Right lobe of liver (tissue), 6 donors: ENCODE data around the gene CDS1. TPM values are rescaled to one million over a fixed set of nuclear protein-coding genes. Genes with fewer than 3 reads are reported as not detected.

Source experiments
- ATAC-seq, 4 donors: fragments of 200-7000 bp; cut with Tn5 transposase; one replicate each; pipeline ENCODE4 v1.9.1; 2020; ENCODE audit warnings: mild to moderate bottlenecking in 4 of 4, moderate library complexity in 4 of 4
- DNase-seq, 3 donors: peaks; one replicate each; pipeline ENCODE4 v3.0.0-alpha.2; 2020
- H3K27ac ChIP-seq, 3 donors: fragments of 200-600 bp; one replicate each; pipeline ENCODE4 v1.8.0; 2022
- H3K27me3 ChIP-seq, 2 donors: fragments of 200-600 bp; one replicate each; pipeline ENCODE4 v1.8.0; 2022
- H3K36me3 ChIP-seq, 4 donors: fragments of 200-600 bp; sonication (generic) in 1 of 4; one replicate each; pipeline versions ENCODE4 v1.5.1 to v1.8.0; 2017 to 2022; ENCODE audit warnings: control low read depth in 1 of 4
- H3K4me1 ChIP-seq, 4 donors: fragments of 200-600 bp; sonication (generic) in 1 of 4; one replicate each; pipeline versions ENCODE4 v1.5.1 to v1.8.0; 2017 to 2022; ENCODE audit warnings: control low read depth in 1 of 4
- H3K4me3 ChIP-seq, 3 donors: fragments of 200-600 bp; one replicate each; pipeline ENCODE4 v1.8.0; 2022
- H3K9me3 ChIP-seq, 4 donors: fragments of 200-600 bp; sonication (generic) in 1 of 4; one replicate each; pipeline versions ENCODE4 v1.5.1 to v1.8.0; 2017 to 2022; ENCODE audit warnings: control low read depth in 1 of 4
- POLR2A ChIP-seq: fragments of 450-650 bp; IDR thresholded peaks from one replicate; pipeline ENCODE4 v1.6.1; 2017; ENCODE audit warnings: antibody characterized with exemption, mild to moderate bottlenecking
- WGBS: methylation state at CpG from one replicate; pipeline ENCODE4 v1.1.6; 2018; ENCODE audit warnings: low coverage, low lambda C conversion rate; ENCODE audit not compliant: insufficient coverage; ENCODE audit errors: missing lambda C conversion rate; 5-methylcytosine and 5-hydroxymethylcytosine counted together
- intact Hi-C, 2 donors: fragments of 100-400 bp; cut with DNase I; formaldehyde crosslinking; loops; one replicate each; pipeline versions ENCODE4 v1.11.2 to v1.14.1; 2022
- total RNA-seq, 6 experiments: library from RNA; depleted of rRNA in 2 of 6; stranded (reverse); fragments of >200 nt in 2 of 6; fragmentation: NEBNext Ultra II Directional in 3 of 6; extraction: Animal tissue kit (Norgen Biotek cat#: 25700) in 3 of 6; gene quantifications; one replicate each; pipeline versions ENCODE4 v1.1.0 to v1.2.4, GENCODE V29; 2016 to 2023
- TF ChIP-seq, protein P1 (sequence below), 4 donors: fragments of 200-600 bp in 3 of 4; fragments of 450-650 bp in 1 of 4; IDR thresholded peaks; one replicate each; pipeline versions ENCODE4 v1.5.1 to v1.8.0; 2016 to 2022; ENCODE audit warnings: antibody characterized with exemption in 4 of 4, mild to moderate bottlenecking in 2 of 4
- donor health status: DM: no; HTN: yes; CAD: no.
- donor health status: DM: no; HTN: no; CAD: no.
- donor health status: DM: no; HTN: no; CAD: no.
- donor health status: DM: no; HTN: yes; CAD: no.
- donor health status: DM: no; HTN: yes; CAD: no.

CDS1 gene
- total RNA-seq, 6 experiments from 2014 or later = 0.06 to 11.2 (median 0.45) TPM

DNA sequence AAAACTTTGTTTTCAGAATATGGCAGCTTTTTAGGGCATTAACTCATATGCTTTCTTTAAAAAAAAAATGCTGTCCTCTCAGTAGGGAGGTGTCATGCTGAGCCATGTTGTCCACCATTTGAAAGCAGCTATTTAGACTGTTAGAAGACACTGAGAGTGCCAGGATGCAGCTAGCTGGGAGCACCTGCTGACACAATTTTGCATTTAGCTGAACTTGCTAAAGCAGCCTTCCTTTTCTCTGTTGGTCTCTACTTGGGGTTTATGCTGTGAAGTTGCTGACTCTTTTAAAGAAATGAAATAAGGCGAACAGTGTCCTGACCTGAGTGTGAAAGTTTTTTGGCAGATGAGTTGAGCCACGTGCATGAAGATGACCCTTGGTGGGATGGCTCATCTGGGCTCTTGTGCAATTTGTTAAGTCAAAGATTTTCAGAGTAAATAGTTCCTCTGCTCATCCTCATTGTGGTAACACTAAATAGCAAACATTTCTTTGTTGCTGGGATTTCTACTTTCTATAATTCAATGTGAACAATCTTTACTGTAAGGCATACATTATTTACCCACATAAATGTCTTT, 64.5 kb downstream of the CDS1 start:
- no peak overlapping the region for H3K4me3 ChIP-seq
- WGBS = 20% methylated on average over 2 of the region's 2 CpGs
- DNase-seq (peak in 1 of 3 donors; percentile 50), ATAC-seq (peak; percentile 67 to 86 (median 78))
- intact Hi-C loops = no loop called here
- H3K27ac ChIP-seq = peak overlapping the region in 1 of 3 donors; percentile 42
- H3K27me3 ChIP-seq = no peaks in the 10 kb centered on the region
- no peak for TF ChIP-seq POLR2A
- TF ChIP-seq, protein P1, sequence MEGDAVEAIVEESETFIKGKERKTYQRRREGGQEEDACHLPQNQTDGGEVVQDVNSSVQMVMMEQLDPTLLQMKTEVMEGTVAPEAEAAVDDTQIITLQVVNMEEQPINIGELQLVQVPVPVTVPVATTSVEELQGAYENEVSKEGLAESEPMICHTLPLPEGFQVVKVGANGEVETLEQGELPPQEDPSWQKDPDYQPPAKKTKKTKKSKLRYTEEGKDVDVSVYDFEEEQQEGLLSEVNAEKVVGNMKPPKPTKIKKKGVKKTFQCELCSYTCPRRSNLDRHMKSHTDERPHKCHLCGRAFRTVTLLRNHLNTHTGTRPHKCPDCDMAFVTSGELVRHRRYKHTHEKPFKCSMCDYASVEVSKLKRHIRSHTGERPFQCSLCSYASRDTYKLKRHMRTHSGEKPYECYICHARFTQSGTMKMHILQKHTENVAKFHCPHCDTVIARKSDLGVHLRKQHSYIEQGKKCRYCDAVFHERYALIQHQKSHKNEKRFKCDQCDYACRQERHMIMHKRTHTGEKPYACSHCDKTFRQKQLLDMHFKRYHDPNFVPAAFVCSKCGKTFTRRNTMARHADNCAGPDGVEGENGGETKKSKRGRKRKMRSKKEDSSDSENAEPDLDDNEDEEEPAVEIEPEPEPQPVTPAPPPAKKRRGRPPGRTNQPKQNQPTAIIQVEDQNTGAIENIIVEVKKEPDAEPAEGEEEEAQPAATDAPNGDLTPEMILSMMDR (IDR thresholded peaks at IDR 0.05) = no peak
- H3K36me3 ChIP-seq = no peaks in the 10 kb centered on the region
- H3K9me3 ChIP-seq = no peaks in the 10 kb centered on the region
- peaks cover 0 to 36% (median 0%) of the 10 kb centered on the region in 4 donors for H3K4me1 ChIP-seq

DNA sequence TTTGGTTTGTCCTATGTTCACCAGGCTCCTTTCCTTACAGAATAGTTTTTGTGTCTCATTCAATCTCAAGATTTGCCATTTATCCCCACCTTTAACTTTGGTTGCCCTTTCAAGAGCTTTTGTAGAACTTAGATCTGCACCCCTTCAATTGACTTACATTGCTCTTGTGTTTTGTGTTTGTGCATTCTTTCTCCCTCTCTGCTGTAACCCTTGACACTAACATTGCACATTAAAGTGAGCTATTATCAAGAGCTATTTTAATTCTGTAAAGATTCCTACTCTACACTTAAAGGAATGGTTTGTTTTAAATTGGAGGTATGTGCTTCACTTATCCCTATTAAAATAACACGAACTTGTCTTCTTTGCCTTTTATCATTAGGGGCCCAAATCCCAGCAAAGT, 65.3 kb downstream of the CDS1 start:
- Histone ChIP-seq H3K9me3 (no peaks in the 10 kb centered on the region), H3K27ac (peak overlapping the region in 1 of 3 donors; percentile 48), H3K36me3 (no peaks in the 10 kb centered on the region), H3K27me3 (no peaks in the 10 kb centered on the region), H3K4me1 (peaks cover 0 to 36% (median 0%) of the 10 kb centered on the region in 4 donors), H3K4me3 (no peak overlapping the region)
- 44% methylated on average over 1 of the region's 1 CpG for WGBS
- TF ChIP-seq POLR2A = no peak
- TF ChIP-seq, protein P1 (IDR thresholded peaks at IDR 0.05) = no peak
- intact Hi-C loops = no loop called here
- no peak for DNase-seq
- ATAC-seq = no peak

DNA sequence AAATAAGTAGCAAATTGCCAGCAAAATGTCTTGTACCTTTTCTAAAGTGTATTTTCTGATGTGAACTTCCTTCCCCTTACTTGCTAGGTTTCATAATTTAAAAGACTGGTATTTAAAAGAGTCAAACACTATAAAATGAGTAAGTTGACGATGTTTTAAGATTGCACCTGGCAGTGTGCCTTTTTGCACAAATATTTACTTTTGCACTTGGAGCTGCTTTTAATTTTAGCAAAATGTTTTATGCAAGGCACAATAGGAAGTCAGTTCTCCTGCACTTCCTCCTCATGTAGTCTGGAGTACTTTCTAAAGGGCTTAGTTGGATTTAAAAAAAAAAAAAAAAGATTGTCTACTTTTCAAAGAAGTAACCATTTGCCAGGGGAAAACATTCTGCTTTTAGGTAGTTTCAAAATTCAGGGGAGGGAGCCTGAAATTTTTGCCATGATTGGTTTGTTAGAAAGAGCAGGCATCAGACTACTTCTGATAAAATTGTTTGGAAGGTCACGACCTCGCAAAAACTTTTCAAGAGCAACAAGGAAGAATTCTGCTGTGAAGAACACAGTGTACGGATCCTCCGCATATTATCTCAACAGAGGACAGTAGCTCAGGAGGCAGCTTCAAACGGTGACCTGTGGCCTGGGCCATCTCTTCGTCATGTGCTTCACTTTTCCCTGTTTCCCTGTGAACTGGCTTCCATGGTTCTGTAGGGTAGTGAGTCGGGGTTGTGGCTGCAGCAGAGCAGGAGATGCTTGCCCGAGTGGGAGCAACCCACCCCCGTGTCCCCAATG, 66.1 kb downstream of the CDS1 start:
- TF ChIP-seq, protein P1 (IDR thresholded peaks at IDR 0.05) = no peak
- TF ChIP-seq POLR2A = no peak
- H3K4me3 ChIP-seq = no peak overlapping the region
- H3K36me3 ChIP-seq = no peaks in the 10 kb centered on the region
- ATAC-seq (peak in 3 of 4 donors; percentile 24 to 63 (median 61)), DNase-seq (no peak)
- intact Hi-C loops = no loop called here
- no peaks in the 10 kb centered on the region for H3K27me3 ChIP-seq
- H3K27ac ChIP-seq = peak overlapping the region in 1 of 3 donors; percentile 48
- 48% methylated on average over 7 of the region's 10 CpGs for WGBS
- H3K4me1 ChIP-seq = peaks cover 0 to 36% (median 0%) of the 10 kb centered on the region in 4 donors
- H3K9me3 ChIP-seq = no peaks in the 10 kb centered on the region

GRCh38 chr4:84651499-84651898, 68.6 kb downstream of the CDS1 start:
- DNase-seq (no peak), ATAC-seq (no peak)
- WGBS = 80% methylated on average over 1 of the region's 1 CpG
- Histone ChIP-seq H3K27me3 (no peaks in the 10 kb centered on the region), H3K36me3 (no peaks in the 10 kb centered on the region), H3K9me3 (no peaks in the 10 kb centered on the region), H3K4me1 (peaks cover 0 to 36% (median 0%) of the 10 kb centered on the region in 4 donors), H3K27ac (no peak overlapping the region), H3K4me3 (no peak overlapping the region)
- TF ChIP-seq, protein P1 (IDR thresholded peaks at IDR 0.05) = no peak
- TF ChIP-seq POLR2A = no peak
- intact Hi-C loops = no loop called here
